GM18519 (cell line): Measurements from ENCODE around the gene PGAP3.
"Not testable (repeated sequence)": the region's sequence is repeated elsewhere in the genome, so short reads cannot be mapped to it uniquely, and the experiment has no call there.

Experiments used
- ATAC-seq: cut with Tn5 transposase; IDR thresholded peaks from one replicate; pipeline ENCODE4 v1.9.1; 2021; ENCODE audit warnings: mild to moderate bottlenecking, moderate library complexity; ENCODE audit not compliant: unreplicated experiment, low FRiP score

PGAP3 gene

GRCh38 chr17:39687546-39688474 lies at the start of gene PGAP3:
TSS of gene PGAP3 (minus strand) at chr17:39688057. CDS start at chr17:39688014, 43 bp downstream.
- ATAC-seq = peak; percentile 82

- ATAC-seq = no peak
These were observed 49.4 kb upstream of the PGAP3 start for GRCh38 chr17:39737206-39737759.

- ATAC-seq = no peak
These were observed 48.7 kb upstream of the PGAP3 start for GRCh38 chr17:39736319-39737165.

- ATAC-seq = no peak
These were observed 48.0 kb upstream of the PGAP3 start for GRCh38 chr17:39735882-39736281.

- ATAC-seq = no peak
These were observed 44.7 kb upstream of the PGAP3 start for GRCh38 chr17:39732586-39732985.

GRCh38 chr17:39730095-39730921 lies 42.5 kb upstream of the PGAP3 start, which contains the start of gene MIEN1:
TSS of gene MIEN1 (minus strand) at chr17:39730532. CDS start at chr17:39730495, 37 bp downstream.
- peak; percentile 70 for ATAC-seq

DNA sequence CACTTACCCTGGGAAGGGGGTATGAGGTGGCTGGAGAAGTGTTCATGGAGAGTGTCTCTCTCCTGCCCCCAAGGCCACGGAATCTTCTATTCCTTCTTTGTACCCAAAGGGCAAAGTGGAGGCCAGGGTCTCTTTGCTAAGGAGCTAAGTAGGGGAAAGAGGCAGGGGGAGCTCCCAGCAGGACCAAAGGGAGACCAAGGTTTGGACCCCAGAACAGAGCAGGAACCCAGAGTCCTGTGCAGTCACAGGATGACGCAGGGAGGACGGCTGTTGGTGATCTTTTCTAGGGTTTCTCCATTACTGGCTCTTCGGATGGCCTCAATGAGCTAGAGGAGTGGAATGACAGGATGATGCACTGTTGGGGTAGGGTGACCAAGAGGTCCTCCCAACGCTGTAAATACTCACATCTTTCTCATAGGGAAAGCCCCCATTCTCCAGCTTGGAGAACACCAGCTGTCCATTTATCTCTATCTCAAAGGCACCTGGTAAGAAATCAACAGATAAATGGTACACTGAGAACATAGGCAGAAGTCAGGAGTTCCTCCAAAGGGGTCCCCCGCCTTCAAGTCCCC lies 41.5 kb upstream of the PGAP3 start:
- ATAC-seq = no peak

DNA sequence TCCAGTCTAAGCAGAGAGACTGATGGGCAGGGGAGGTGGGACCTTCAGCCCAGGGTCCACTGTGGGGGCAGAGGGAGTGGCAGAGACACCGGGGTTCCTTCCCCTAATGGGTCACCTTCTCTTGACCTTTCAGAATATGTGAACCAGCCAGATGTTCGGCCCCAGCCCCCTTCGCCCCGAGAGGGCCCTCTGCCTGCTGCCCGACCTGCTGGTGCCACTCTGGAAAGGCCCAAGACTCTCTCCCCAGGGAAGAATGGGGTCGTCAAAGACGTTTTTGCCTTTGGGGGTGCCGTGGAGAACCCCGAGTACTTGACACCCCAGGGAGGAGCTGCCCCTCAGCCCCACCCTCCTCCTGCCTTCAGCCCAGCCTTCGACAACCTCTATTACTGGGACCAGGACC lies 39.7 kb upstream of the PGAP3 start:
- ATAC-seq = no peak

GRCh38 chr17:39726617-39727016 lies 38.8 kb upstream of the PGAP3 start:
- ATAC-seq = no peak

DNA sequence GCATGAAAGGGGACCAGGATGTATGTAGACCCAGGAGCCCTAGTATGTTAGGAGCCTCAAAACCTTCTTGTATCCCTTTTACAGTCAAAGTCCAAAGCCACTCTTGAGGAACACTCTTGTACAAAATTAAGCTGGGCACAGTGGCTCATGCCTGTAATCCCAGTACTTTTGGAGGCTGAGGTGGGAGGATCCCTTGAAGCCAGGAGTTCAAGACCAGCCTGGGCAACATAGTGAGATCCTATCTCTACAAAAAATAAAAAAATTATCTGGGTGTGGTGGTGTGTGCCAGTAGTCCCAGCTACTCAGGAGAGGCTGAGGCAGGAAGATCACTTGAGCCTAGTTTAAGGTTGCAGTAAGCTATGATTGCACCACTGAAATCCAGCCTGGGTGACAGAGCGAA lies 38.1 kb upstream of the PGAP3 start:
- ATAC-seq = not testable (repeated sequence)

GRCh38 chr17:39724731-39725130 lies 36.9 kb upstream of the PGAP3 start:
- no peak for ATAC-seq

GRCh38 chr17:39722965-39723848 lies 35.4 kb upstream of the PGAP3 start:
- ATAC-seq = no peak

- no peak for ATAC-seq
These were observed 34.2 kb upstream of the PGAP3 start for GRCh38 chr17:39722104-39722503.

DNA sequence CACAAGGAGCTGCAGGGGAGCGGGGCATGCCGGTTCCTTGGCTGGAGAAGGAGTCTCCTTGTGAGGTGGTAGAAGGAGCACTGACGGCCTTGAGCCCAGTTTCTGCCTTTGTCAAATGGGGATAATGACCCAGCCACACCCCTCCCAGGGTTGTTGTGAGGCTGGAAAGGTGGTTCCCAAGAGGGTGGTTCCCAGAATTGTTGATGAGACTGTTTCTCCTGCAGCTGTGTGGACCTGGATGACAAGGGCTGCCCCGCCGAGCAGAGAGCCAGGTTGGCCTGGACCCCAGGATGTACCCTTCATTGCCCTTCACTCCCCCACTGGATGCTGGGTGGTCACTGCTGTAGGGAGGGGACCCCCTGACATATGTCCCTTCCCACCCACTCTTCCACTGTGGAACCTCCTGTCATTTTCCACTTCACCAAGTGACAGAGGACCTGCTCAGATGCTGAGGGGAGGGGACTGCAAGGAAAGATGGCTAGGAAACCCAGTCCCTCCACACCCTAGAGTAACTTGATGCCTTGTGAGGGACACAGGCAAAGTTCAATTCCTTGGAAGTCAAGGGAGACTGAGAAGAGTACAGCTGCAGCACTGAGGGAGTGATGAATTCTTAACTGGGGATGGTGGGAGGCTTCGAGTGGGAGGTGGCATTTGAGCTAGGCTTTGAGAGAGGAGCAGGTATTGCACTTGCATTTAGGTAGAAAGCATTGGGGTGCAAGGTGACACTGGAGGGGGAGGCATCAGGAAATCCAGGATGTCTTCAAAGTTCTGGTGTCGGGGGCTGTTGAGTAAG lies 31.9 kb upstream of the PGAP3 start:
- no peak for ATAC-seq

DNA sequence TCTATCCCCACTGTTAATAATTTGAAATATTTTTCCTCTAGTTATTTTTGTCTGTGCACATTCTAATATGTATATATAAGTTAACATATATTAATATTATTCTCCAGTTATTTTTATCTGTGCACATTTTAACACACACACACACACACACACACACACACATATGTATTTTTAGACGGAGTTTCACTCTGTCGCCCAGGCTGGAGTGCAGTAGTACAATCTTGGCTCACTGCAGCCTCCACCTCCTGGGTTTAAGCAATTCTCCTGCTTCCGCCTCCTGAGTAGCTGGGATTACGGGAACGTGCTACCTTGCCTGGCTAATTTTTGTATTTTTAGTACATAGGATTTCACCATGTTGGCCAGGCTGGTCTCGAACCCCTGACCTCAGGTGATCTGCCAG lies 29.8 kb upstream of the PGAP3 start:
- ATAC-seq = no peak

DNA sequence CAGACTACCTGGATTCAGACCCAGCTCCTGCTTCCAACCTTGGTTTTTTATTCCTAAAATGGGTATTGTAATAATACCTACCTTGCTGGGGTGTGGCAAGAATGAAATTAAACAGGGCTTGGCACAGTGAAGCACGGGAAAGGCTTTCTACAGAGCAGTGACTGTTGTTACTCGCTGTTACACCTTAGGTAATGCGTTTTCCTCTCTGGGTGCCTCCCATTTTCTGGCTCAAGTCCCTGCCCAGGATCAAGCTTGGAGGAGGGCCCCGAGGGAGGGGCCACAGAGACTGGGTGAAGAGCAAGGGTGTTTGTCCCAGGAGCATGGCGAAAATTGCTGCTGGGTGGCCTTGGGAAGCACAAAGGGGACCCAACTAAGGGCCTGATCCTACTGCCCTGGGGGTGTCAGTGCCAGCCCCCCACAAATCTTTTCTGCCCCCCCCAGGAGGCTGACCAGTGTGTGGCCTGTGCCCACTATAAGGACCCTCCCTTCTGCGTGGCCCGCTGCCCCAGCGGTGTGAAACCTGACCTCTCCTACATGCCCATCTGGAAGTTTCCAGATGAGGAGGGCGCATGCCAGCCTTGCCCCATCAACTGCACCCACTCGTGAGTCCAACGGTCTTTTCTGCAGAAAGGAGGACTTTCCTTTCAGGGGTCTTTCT lies 29.2 kb upstream of the PGAP3 start:
- no peak for ATAC-seq

DNA sequence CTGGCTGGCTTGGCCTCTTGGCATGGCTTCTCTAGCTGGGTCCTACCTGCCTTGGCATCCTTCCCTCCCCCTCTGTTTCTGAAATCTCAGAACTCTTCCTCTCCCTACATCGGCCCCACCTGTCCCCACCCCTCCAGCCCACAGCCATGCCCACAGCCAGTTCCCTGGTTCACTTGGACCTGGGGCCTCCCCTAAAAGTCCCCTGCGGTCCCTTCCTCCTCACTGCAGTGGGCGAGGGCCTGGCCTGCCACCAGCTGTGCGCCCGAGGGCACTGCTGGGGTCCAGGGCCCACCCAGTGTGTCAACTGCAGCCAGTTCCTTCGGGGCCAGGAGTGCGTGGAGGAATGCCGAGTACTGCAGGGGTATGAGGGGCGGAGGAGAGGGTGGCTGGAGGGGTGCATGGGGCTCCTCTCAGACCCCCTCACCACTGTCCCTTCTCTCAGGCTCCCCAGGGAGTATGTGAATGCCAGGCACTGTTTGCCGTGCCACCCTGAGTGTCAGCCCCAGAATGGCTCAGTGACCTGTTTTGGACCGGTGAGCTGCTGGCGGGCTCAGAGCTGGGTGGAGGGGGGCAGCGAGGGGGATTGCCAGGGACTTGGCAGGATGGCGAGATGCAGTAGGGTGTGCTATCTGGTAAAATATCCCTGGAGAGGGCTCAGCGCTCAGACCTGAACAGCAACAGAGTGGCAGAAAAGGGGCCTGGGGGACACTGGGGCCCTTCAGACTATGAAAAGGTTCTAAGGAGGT lies 28.4 kb upstream of the PGAP3 start:
- ATAC-seq = no peak
